Left hindlimb (tissue), 1 donor: Measurements from ENCODE around the gene ZNF280B.
"Not testable (repeated sequence)": the region's sequence is repeated elsewhere in the genome, so short reads cannot be mapped to it uniquely, and the experiment has no call there.

Experiments
- DNase-seq: peaks from one replicate; pipeline ENCODE4 v3.0.0-alpha.2; 2018

The ZNF280B gene

DNA sequence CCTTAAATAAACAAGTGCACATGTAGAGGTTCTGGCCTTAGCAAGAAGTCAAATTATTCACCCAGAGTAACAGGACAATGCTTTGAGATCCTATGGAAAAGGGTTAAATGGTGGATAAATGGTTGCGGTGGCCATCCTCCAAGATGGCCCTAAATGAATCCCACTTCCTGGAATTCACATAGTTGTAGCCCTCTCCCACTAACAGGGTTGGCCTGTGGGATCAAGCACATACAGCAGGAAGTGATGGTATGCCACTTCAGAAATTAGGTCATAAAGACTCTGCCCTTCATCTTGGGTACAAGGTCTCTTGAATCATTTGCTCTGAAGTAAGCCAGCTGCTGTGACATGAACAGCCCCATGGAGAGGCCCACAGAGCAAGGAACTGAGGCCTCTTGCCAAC is 1.8 kb downstream of the ZNF280B start:
- DNase-seq: no peak

- no peak for DNase-seq
Measured at GRCh38 chr22:22498267-22498666, 10.3 kb downstream of the ZNF280B start.

DNA sequence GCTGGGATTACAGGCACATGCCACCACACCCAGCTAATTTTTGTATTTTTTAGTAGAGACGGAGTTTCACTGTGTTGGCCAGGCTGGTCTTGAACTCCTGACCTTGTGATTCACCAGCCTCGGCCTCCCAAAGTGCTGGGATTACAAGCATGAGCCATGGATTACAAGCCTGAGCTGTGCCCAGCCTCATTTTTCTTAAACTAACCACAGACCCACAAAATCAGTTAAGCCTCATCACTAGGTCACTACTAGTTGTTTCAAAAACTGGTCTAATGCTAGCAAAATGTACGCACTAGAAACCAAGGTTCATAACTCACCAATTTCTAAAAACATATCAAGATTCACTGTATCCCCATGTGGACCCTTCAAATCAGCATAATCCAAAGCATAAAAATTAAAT is 17.0 kb downstream of the ZNF280B start:
- not testable (repeated sequence) for DNase-seq

- no peak for DNase-seq
Measured at GRCh38 chr22:22488736-22489135, 19.8 kb downstream of the ZNF280B start.

DNA sequence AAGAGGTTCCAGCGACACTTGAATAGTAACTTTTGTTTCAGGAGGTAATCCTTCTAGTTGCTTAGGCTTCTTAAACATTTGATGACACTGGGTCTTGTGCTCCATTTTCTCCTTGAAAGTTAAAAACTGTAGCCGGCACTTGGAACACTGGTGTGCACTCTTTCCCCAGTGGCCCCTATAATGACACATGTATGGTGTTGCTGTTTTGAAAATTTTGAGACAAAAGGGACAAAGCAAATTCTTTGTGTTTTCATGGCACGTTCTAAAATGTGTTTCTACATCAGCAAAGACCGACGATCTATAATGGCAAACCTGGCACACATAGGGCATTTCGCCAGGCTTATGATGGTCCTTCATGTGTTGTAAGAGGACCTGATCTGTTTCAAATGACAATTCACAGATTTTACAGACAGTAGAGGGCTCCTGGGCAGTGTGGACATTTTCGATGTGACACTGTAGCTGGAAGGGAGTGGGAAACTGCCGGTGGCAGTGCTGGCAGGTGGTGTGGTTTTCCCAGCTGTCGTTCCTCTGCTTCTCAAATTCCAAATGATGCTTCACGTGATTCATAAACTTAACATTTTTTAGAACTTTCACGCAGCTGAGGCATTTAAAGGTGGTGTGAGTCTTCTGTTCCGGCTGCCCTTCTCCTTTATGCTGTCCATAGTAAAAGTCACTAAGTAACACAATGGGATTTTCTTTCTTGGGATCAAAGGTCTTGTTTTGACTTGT is 20.5 kb downstream of the ZNF280B start:
- no peak for DNase-seq

DNA sequence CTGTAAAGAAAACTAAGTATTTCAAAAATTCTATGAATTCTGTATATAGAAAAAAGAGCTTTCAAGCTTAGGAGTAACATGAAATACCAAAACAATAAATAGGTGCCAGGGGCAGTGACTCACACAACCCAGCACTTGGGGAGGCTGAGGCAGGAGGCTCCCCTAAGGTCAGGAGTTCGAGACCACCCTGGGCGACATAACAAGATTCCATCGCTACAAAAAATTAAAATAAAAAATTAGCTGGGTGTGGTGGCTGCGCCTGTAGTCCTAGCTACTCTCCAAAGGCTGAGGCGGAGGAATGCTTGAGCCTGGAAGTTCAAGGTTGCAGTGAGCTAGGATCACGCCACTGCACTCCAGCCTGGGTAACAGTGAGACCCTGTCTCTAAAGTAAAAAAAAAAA is 21.5 kb downstream of the ZNF280B start:
- no peak for DNase-seq

GRCh38 chr22:22486132-22486899 is 22.2 kb downstream of the ZNF280B start:
- no peak for DNase-seq

GRCh38 chr22:22485524-22485923 is 23.0 kb downstream of the ZNF280B start:
- no peak for DNase-seq

DNA sequence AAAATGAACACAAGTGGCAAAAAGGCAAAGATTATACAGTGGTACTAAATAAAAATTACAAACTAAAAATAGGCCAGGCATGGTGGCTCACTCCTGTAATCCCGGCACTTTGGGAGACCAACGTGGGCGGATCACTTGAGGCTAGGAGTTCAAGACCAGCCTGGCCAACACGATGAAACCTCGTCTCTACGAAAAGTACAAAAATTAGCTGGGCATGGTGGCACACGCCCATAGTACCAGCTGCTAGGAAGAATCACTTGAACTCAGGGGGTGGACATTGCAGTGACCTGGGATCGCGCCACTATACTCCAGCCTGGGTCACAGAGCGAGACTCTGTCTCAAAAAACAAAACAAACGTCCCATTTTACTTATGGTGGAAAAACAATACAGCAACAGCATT is 24.5 kb downstream of the ZNF280B start:
- no peak for DNase-seq

DNA sequence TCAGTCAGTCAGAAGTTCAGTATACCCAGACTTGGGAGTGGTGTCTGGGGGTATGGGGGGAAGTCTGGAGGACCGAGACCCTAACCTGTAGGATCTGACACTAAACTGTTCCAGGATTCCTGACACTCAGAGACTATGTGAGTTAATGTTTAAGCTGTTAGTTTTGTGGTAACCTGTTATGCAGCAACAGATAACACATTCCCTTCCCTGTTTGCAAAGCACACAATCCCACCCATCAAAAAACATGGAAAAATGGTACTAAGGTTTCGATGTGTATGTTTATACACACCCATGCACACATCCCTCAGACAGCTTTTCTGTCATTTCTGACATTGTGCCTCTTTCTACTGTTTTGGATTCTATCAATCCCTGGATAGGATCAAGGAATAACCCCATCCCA is 27.6 kb downstream of the ZNF280B start:
- DNase-seq: no peak

DNA sequence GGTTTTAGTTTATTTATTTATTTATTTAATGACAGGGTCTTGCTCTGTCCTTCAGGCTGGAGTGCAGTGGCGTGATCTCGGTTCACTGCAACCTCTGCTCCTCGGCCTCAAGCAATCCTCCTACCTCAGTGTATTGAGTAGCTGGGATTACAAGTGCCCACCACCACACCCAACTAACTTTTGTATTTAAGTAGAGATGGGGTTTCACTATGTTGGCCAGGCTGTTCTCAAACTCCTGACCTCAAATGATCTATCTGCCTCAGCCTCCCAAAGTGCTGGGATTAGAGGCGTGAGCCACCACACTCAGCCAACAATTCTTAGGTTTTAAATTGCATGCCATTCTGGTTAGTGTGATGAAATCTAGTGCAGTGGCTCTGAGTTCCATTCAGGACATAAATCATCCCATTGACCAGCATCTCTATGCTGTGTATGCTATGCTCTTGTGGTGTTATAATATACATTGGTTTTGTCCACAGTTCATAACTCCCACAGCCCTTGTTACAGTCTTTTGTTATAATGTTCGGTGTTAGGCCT is 28.5 kb downstream of the ZNF280B start:
- no peak for DNase-seq

DNA sequence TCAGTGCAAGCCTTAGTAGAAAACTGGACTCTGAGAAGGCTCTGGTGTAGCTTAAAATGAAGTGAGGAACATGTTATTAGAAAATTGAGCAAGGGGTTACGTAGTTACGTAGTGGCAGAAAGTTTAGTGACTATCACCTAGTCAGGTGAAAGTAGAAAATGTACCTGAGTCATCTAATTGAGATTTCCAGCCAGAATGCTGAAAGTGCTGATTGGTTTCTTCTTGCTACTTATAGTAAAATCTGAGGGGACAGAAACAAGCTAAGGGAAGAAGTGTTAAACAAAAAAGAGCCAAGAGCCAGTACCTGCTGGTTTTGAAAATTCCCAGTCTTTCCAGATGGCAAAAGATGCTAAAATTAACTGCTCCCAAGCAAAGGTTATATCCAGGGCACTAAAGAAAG is 29.4 kb downstream of the ZNF280B start:
- DNase-seq: no peak

DNA sequence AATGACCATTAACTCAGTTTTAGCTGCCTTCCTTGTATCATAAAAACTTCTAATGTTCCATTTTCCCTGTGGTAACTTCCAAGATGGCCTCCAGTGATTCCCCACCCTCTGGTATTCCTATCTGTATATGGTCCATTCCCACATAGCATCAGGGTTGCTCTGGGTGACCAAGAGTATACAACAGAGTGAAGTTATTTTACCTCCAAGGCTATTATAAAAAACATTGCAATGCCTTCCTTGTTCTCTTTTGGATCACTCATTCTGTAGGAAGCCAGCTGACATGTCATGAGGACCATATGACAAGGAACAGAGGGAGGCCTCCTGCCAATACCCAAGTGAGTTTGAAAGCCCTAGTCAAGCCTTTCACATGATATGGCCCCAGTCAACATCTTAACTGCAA is 30.1 kb downstream of the ZNF280B start:
- no peak for DNase-seq

- DNase-seq: no peak
Measured at GRCh38 chr22:22474733-22475132, 33.8 kb downstream of the ZNF280B start.

DNA sequence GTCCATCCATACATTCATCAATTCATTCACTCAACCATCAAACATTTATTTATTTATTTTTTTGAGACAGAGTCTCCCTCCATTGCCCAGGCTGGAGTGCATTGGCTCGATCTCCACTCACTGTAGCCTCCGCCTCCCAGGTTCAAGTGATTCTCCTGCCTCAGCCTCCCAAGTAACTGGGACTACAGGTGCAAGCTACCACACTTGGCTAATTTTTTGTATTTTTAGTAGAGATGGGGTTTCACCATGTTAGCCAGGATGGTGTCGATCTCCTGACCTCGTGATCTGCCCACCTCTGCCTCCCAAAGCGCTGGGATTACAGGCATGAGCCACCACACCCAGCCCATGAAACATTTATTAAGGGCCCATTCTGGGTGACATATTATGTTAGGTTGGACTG is 37.4 kb downstream of the ZNF280B start:
- DNase-seq: not testable (repeated sequence)

GRCh38 chr22:22469527-22469926 is 39.0 kb downstream of the ZNF280B start:
- DNase-seq: no peak

DNA sequence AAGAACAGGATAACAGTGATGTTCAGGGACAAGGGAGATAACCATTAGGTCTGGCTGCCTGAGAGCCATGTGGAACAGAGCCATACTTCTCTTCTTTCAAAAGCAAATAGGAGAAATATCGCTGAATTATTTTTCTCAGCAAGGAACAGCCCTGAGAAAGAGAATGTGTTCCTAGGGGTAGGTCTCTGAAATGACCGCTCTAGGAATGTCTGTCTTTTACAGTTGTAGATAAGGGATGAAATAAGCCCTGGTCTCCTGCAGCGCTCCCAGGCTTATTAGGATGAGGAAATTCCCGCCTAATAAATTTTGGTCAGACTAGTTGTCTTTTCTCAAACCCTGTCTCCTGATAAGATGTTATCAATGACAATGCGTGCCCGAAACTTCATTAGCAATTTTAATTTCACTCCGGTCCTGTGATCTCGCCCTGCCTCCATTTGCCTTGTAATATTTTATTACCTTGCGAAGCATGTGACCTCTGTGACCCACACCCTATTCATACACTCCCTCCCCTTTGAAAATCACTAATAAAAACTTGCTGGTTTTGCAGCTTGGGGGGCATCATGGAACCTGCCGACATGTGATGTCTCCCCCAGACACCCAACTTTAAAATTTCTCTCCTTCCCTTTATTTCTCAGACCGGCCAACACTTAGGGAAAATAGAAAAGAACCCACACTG is 39.6 kb downstream of the ZNF280B start:
- DNase-seq: not testable (repeated sequence)

DNA sequence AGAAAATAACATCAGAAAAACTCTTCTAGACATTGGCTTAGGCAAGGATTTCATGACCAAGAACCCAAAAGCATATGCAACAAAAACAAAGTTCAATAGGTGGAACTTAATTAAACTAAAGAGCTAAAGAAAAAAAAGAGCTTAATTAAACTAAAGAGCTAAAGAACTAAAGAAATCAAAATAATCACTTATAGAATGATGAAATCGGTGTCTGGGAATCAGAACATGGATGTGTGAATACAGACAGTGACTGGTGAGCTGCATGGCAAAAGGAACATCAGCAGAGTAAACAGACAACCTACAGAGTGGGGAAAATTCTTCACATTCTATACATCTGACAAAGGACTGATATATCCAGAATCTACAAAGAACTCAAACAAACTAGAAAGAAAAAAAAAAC is 41.4 kb downstream of the ZNF280B start:
- DNase-seq: no peak

DNA sequence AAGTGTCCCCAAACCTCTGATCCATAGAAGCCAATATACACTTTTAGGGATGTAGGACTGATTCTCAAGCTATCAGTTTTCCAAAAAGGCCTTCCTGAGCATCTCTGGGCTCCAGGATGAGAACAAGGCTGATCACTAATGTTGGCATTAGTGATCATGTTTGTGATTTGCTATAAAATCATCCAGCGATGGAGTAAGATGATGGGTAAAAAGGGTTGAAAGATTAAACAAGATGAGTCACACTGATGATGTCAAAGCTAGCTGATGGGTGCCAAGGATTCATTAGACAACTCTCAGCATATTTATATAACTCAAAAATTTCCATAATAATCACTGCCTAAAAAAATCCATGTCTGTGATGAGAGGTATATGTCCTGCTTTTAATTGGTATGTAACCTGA is 42.8 kb downstream of the ZNF280B start:
- no peak for DNase-seq

DNA sequence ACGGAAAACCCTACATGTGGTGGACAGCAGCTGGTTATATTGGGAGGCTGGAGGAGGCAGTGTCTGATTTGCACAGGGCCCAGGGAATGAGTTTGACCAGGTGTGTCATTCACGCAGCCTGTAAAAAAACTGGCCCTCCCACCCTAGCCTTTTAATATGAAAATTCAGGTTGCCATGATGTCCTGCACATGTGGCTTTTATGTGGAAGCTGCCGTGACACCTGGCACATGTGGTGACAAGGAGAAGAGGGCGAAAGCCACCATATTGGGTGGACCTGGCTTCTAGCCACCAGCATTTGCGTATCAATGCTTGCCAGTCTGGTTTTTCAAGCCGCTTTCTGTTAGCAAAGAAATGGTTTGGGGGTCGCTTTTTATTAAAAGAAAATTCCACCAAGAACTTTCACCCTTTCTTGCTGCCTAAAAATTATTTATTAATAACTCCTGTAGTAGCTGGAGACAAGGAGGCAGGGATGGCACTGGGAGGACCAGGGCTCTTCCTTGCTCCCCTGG is 43.4 kb downstream of the ZNF280B start:
- DNase-seq: no peak

GRCh38 chr22:22464541-22465054 is 43.9 kb downstream of the ZNF280B start:
- no peak for DNase-seq

GRCh38 chr22:22463855-22464540 is 44.5 kb downstream of the ZNF280B start:
- peak; percentile 42 for DNase-seq
